OCI-LY3 (cell line): ENCODE measurements around the gene MED12L.
"Not testable (repeated sequence)": the region's sequence is repeated elsewhere in the genome, so short reads cannot be mapped to it uniquely, and the experiment has no call there.

Source experiments
- EZH2phosphoT487 ChIP-seq: fragments of 200-600 bp; shearing (Covaris generic); IDR thresholded peaks from 2 replicates; pipeline ENCODE4 v1.6.1; 2018; ENCODE audit warnings: antibody characterized with exemption, mixed run types, low read depth
- TF ChIP-seq, protein P1 (sequence below): fragments of 200-600, 300-600 bp; sonication (generic); IDR thresholded peaks from 2 replicates; pipeline ENCODE4 v1.5.1; 2014; ENCODE audit warnings: antibody characterized with exemption, low read length, low read depth

DNA sequence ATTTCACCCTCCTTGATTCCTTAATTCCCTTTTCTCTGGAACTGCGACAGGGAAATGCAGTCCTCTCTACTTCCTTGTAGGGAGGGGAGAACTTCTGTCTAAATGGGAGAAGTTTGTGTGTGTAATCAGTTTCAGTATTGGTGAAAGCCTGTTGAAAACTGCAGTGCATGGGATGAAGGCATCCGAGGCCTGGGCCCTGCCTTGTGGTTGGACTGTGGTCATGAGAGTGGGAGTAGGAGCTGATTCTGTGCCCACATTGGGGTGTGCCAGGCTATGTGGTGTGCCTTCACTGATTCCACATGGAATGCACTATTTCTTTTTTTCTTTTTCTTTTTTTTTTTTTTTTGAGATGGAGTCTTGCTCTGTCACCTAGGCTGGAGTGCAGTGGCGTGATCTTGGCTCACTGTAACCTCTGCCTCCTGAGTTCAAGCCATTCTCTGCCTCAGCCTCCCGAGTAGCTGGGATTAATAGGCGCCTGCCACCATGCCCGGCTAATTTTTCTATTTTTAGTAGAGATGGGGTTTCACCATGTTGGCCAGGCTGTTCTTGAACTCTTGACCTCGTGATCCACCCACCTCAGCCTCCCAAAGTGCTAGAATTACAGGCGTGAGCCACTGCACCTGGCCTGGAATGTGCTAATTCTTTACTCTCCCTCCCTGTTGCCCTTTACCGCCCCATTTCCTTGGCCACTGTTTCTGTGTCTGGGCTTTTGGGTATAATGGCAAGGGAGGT lies 84.7 kb downstream of the MED12L start:
- TF ChIP-seq, protein P1, sequence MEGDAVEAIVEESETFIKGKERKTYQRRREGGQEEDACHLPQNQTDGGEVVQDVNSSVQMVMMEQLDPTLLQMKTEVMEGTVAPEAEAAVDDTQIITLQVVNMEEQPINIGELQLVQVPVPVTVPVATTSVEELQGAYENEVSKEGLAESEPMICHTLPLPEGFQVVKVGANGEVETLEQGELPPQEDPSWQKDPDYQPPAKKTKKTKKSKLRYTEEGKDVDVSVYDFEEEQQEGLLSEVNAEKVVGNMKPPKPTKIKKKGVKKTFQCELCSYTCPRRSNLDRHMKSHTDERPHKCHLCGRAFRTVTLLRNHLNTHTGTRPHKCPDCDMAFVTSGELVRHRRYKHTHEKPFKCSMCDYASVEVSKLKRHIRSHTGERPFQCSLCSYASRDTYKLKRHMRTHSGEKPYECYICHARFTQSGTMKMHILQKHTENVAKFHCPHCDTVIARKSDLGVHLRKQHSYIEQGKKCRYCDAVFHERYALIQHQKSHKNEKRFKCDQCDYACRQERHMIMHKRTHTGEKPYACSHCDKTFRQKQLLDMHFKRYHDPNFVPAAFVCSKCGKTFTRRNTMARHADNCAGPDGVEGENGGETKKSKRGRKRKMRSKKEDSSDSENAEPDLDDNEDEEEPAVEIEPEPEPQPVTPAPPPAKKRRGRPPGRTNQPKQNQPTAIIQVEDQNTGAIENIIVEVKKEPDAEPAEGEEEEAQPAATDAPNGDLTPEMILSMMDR, result not testable (repeated sequence)
- not testable (repeated sequence) for TF ChIP-seq EZH2phosphoT487
